Measurements from ENCODE around the gene KRT222. TPM values are rescaled to one million over a fixed set of nuclear protein-coding genes. Genes with fewer than 3 reads are reported as not detected.

KRT222 gene
- total RNA-seq, 3 donors from 2014 or later, result 0.43 to 1.0 TPM; not detected in 1

- intact Hi-C loops (cut with DNase I, micrococcal nuclease), result no loop called here
- DNase-seq (no peak), ATAC-seq (peak; percentile 55)
- H3K4me1 ChIP-seq (ENCODE audit: low read depth), result no peaks in the 10 kb centered on the region
- no peaks in the 10 kb centered on the region for H3K9me3 ChIP-seq
- no peaks in the 10 kb centered on the region for H3K36me3 ChIP-seq (ENCODE audit: low read depth)
- no peak for TF ChIP-seq CTCF (IDR thresholded peaks at IDR 0.05)
- no peak overlapping the region for H3K4me3 ChIP-seq
Measured at GRCh38 chr17:40608061-40608581, 56.9 kb downstream of the KRT222 start.

GRCh38 chr17:40607641-40608040, 57.3 kb downstream of the KRT222 start:
- no peak overlapping the region for H3K4me3 ChIP-seq
- intact Hi-C loops (cut with DNase I, micrococcal nuclease), result no loop called here
- no peak for DNase-seq

GRCh38 chr17:40606548-40607353, 58.2 kb downstream of the KRT222 start:
- DNase-seq (no peak), ATAC-seq (no peak)
- TF ChIP-seq CTCF (IDR thresholded peaks at IDR 0.05), result no peak
- Histone ChIP-seq H3K4me1 (ENCODE audit: low read depth) (no peaks in the 10 kb centered on the region), H3K4me3 (no peak overlapping the region), H3K9me3 (no peaks in the 10 kb centered on the region), H3K36me3 (ENCODE audit: low read depth) (no peaks in the 10 kb centered on the region)
- intact Hi-C loops (cut with DNase I, micrococcal nuclease), result no loop called here

More at GRCh38 chr17:40607641-40608040, 57.3 kb downstream of the KRT222 start:
- no peaks in the 10 kb centered on the region for H3K36me3 ChIP-seq (ENCODE audit: low read depth)
- no peaks in the 10 kb centered on the region for H3K9me3 ChIP-seq
- H3K4me1 ChIP-seq (ENCODE audit: low read depth), result no peaks in the 10 kb centered on the region
- no peak for TF ChIP-seq CTCF (IDR thresholded peaks at IDR 0.05)
- ATAC-seq, result peak; percentile 64

- TF ChIP-seq CTCF (IDR thresholded peaks at IDR 0.05), result no peak
- no peak for DNase-seq
- Histone ChIP-seq H3K4me3 (no peak overlapping the region), H3K4me1 (ENCODE audit: low read depth) (peaks cover 3% of the 10 kb centered on the region), H3K9me3 (no peaks in the 10 kb centered on the region), H3K36me3 (ENCODE audit: low read depth) (no peaks in the 10 kb centered on the region)
- peak; percentile 27 for ATAC-seq
- intact Hi-C loops (cut with DNase I, micrococcal nuclease), result no loop called here
Measured at GRCh38 chr17:40605306-40605705, 59.7 kb downstream of the KRT222 start.

Other genes with a start within 250 kb of the KRT222 start
- 10 to 100 TPM in 2 of 3 donors, 1 to 10 TPM in 1; 6.9 to 50.1 (median 11.4) TPM for gene TOP2A, start 247.3 kb downstream of the KRT222 start, total RNA-seq
- 100 to 1,000 TPM; 215 to 459 (median 244) TPM for gene IGFBP4, start 221.7 kb downstream of the KRT222 start, total RNA-seq
- 10 to 100 TPM in 1 of 3 donors, 1 to 10 TPM in 2; 3.0 to 13.1 (median 3.3) TPM for gene TNS4, start 163.6 kb downstream of the KRT222 start, total RNA-seq
- 1 to 10 TPM in 1 of 3 donors, under 1 TPM in 2; 0.44 to 3.2 (median 0.87) TPM for gene CCR7, start 99.7 kb downstream of the KRT222 start, total RNA-seq
- gene SMARCE1, start 17.4 kb downstream of the KRT222 start, total RNA-seq, result 10 to 100 TPM; 72.0 to 93.8 (median 87.9) TPM
- 1 to 10 TPM; 2.0 to 4.2 (median 2.4) TPM for gene KRT24, start 38.6 kb upstream of the KRT222 start, total RNA-seq
- gene KRT25, start 90.2 kb upstream of the KRT222 start, total RNA-seq, result not detected
- gene KRT26, start 107.0 kb upstream of the KRT222 start, total RNA-seq, result not detected
- not detected for gene KRT27, start 117.4 kb upstream of the KRT222 start, total RNA-seq
- gene KRT28, start 134.8 kb upstream of the KRT222 start, total RNA-seq, result not detected
- gene KRT10, start 157.4 kb upstream of the KRT222 start, total RNA-seq, result 10 to 100 TPM; 24.5 to 33.1 (median 26.4) TPM
- gene KRT12, start 202.0 kb upstream of the KRT222 start, total RNA-seq, result 1 to 10 TPM in 2 of 3 donors, under 1 TPM in 1; 0.80 to 6.0 (median 2.5) TPM
- 1,000 to 10,000 TPM in 2 of 3 donors, 100 to 1,000 TPM in 1; 553 to 1,810 (median 1,312) TPM for gene KRT20, start 220.1 kb upstream of the KRT222 start, total RNA-seq